GM21390 (cell line): ENCODE measurements around the gene ACP6.
"Not testable (repeated sequence)": the region's sequence is repeated elsewhere in the genome, so short reads cannot be mapped to it uniquely, and the experiment has no call there.

Experiments used
- ATAC-seq: cut with Tn5 transposase; IDR thresholded peaks from one replicate; pipeline ENCODE4 v1.9.1; 2021; ENCODE audit not compliant: unreplicated experiment

The ACP6 gene

DNA sequence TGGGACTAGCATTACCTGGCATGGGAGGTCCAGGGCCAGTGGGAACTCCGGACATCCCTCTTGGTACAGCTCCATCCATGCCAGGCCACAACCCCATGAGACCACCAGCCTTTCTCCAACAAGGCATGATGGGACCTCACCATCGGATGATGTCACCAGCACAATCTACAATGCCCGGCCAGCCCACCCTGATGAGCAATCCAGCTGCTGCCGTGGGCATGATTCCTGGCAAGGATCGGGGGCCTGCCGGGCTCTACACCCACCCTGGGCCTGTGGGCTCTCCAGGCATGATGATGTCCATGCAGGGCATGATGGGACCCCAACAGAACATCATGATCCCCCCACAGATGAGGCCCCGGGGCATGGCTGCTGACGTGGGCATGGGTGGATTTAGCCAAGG lies 45.8 kb downstream of the ACP6 start:
- no peak for ATAC-seq

DNA sequence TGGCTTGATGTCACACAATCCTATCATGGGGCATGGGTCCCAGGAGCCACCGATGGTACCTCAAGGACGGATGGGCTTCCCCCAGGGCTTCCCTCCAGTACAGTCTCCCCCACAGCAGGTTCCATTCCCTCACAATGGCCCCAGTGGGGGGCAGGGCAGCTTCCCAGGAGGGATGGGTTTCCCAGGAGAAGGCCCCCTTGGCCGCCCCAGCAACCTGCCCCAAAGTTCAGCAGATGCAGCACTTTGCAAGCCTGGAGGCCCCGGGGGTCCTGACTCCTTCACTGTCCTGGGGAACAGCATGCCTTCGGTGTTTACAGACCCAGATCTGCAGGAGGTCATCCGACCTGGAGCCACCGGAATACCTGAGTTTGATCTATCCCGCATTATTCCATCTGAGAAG lies 46.3 kb downstream of the ACP6 start:
- no peak for ATAC-seq

DNA sequence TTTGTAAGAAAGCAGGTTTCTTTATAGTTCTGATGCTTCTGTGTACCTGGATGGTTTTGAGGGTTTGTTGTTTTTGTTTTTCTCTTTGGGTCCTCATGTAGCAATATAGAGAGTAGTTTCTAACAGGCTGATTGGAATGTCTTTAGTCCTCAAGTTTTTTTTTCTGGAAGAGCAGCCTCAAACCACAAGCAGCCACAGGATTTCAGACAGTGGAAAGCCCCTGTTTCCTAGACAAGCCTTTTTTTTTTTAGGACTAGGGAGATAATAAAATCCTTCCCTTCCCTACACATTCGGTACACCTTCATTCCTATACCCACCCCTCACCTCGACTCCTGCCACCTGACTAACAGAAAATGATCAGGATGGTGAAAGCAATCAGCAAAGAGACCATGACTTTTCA lies 47.6 kb downstream of the ACP6 start:
- no peak for ATAC-seq

DNA sequence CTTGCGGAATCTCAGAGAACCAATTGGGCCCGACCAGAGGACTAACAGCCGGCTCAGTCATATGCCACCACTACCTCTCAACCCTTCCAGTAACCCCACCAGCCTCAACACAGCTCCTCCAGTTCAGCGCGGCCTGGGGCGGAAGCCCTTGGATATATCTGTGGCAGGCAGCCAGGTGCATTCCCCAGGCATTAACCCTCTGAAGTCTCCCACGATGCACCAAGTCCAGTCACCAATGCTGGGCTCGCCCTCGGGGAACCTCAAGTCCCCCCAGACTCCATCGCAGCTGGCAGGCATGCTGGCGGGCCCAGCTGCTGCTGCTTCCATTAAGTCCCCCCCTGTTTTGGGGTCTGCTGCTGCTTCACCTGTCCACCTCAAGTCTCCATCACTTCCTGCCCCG lies 49.8 kb downstream of the ACP6 start:
- no peak for ATAC-seq

DNA sequence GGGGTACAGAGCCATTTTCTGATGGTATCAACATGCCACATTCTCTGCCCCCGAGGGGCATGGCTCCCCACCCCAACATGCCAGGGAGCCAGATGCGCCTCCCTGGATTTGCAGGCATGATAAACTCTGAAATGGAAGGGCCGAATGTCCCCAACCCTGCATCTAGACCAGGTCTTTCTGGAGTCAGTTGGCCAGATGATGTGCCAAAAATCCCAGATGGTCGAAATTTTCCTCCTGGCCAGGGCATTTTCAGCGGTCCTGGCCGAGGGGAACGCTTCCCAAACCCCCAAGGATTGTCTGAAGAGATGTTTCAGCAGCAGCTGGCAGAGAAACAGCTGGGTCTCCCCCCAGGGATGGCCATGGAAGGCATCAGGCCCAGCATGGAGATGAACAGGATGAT lies 50.6 kb downstream of the ACP6 start:
- no peak for ATAC-seq

DNA sequence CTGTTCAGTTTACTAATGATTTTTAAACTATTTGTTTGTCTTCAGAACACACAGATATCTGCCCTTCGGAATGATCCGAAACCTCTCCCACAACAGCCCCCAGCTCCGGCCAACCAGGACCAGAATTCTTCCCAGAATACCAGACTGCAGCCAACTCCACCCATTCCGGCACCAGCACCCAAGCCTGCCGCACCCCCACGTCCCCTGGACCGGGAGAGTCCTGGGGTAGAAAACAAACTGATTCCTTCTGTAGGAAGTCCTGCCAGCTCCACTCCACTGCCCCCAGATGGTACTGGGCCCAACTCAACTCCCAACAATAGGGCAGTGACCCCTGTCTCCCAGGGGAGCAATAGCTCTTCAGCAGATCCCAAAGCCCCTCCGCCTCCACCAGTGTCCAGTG lies 51.6 kb downstream of the ACP6 start:
- no peak for ATAC-seq

DNA sequence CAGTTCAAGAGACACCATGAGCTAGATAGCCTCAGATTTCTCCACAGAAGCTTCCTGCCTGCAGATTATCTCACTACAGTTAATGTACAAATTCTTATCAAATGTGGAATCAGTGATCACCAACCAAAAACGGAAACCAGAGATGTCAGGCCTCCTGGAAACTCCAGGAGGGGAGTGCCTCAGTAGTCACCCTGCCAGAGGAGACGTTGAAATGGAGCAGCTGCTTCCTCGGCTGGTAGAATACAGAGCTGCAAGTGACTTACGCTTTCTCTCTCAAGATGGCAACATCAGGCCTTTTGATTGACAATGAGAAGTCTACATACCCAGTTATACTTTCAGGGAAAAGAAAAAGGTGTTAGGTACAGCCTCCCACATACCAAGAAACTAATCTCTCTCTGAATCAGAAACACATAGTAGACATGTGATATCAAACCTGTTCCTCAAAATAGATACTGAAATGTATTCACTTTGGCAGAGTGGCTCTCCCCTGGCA lies 52.2 kb downstream of the ACP6 start:
- ATAC-seq, result no peak

DNA sequence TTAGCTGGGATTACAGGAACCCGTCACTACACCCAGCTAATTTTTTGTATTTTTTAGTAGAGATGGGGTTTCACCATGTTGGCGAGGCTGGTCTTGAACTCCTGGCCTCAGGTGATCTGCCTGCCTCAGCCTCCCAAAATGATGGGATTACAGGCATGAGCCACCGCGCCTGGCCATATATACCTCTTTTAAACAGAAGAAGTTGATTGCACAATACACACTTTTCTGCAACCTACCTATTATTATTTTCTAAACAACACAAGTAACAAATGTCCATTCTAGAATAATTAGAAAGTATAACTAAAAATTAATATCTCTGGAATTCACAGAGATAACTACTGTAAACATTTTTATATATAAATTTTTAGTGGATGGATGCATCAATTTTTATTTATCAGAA lies 55.4 kb downstream of the ACP6 start:
- not testable (repeated sequence) for ATAC-seq

DNA sequence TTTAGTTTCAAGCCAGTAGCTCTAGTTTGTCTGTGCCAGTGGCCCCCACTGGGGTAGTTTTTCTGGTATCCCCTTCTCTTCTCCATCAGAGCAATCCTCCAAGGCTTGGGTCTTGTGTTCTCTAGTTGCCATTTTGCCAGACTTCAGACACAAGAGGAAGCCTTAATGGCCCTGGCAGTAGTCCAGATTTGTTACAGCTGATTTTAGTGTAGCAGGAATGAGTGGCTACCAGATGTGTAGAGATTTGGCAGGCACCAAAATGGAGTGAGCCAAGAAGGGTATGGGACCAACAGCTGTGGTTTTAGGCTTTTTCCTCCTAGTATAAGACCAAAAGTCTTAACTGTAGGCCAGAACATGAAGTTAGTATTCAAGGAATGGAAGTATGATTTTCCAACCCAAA lies 56.8 kb downstream of the ACP6 start:
- no peak for ATAC-seq

DNA sequence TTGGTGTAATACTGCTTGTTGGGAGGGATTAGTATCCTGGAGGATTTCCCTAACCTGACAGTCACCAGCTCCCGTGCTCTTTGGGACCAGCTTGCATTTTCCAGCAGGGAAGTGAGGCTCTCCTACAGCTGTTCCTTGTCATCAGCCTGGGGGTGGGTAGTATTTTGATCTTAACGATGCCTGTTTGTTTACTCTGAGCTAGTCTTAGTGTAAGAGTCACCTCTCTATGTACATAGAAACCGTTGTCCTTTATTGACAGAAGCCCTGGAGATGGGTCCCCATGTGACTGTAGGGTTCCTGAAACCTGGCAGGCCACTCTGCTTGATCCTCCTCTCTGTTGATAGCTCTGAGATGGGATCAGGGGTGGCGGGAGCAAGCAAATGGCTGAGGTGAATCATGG lies 58.0 kb downstream of the ACP6 start:
- no peak for ATAC-seq

DNA sequence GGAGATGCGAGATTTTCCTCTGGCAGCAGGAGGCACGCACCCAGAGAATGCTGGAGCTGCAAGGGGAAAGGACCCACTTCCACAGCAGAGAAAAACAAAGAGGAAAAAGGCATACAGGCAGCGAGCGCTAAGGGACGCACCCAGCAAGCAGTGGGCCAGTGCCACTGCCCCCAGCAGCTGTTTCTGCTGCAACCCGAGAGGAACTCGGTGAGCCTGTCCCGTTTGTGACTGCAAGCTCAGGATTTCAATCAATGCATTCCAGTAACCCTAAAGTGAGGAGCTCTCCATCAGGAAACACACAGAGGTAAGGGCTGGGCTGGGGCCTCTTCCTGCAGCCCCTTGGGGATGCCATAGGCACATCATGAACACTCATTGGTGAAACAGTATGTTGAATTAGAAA lies 58.7 kb downstream of the ACP6 start:
- ATAC-seq, result no peak

DNA sequence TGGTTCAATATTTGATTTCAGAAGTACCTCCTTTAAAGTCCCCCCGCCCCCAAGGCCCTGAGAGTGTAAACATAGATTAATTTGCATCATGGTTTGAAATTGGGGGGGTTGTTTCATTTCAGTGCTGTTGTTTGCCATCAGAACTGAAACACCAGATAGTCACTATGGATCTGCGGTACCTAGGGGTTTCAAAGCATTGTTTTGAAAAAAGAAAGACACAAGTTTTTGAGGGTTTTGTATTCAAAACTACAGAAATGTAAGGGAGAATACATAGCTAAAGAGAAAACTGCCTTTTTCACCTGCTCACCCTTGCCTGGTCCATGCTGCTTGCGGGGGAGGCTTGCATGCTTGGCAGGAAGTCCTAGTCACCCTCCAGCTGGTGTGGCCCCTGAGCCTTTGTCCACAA lies 59.3 kb downstream of the ACP6 start:
- ATAC-seq, result peak; percentile 88

DNA sequence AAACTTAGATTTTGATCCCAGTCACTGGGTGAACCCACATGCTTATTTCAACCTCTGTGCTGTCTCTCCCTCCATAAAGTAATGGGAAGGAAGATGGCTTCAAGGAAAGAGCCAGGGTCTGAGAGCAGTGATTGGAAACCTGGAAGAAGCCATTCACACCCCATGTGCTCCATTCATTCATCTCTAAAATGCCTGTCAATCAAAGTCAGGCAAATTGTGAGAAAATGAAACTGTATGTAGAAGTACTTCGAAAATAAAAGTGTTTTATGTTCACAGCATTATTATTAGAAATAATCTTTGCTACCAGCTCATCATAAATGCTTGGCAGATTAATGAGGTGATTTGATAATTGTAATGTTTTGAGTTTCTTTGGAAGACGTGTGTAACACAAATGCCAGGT lies 61.0 kb downstream of the ACP6 start:
- no peak for ATAC-seq

DNA sequence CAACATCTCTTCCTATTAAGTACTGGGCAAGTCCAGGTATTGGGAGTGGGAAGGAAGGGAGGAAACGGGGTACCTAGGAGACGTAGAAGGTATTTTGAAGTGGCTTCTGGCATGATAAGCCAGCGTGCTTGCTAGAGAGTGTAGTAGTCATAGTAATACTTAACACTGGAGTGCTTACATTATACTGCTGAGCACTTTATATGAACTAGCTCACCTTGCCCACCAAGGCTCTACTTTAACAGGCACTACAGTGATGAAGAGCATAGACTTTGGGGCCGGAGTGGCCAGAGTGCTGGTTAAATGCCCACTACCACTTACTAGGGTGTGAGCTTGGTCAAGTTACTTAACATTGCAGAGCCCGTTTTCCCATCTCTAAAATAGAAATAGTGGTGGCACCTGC lies 61.7 kb downstream of the ACP6 start:
- no peak for ATAC-seq

DNA sequence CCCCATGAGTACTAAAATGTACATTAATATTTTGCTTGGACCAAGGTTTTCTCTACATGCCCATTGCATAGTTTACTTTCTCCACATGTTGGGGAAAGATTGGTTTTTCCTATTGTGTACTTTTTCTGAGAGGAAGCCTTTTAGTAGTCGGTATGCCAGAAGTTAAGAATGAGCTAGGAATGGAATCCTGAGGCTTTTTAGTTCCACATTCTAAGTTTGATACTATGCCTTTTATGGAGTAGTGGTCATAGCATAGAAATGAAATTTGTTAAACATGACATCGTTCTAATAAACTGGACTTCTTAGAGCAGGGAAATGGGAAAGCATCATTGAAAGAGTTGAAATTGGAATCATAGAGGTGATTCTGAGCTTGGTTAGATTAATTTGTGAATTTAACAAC lies 64.7 kb downstream of the ACP6 start:
- no peak for ATAC-seq

DNA sequence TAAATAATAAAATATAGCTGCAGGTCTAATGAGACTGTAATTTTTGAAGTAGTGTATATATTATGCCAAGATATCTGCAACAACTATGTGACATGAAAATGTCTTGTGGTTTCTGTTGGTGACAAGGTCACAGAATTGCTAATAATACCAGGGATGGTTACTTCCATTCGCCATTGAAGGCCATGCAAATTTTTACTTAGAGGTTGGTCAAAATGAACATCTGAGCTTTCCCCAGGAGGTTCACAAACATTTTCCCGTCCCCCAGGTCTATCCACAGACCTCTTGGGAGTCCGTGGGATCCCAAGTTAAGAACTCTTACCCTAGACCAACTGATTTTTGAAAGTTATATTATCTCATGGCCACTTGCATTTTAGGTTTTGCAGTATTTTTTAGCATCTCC lies 66.3 kb downstream of the ACP6 start:
- no peak for ATAC-seq

DNA sequence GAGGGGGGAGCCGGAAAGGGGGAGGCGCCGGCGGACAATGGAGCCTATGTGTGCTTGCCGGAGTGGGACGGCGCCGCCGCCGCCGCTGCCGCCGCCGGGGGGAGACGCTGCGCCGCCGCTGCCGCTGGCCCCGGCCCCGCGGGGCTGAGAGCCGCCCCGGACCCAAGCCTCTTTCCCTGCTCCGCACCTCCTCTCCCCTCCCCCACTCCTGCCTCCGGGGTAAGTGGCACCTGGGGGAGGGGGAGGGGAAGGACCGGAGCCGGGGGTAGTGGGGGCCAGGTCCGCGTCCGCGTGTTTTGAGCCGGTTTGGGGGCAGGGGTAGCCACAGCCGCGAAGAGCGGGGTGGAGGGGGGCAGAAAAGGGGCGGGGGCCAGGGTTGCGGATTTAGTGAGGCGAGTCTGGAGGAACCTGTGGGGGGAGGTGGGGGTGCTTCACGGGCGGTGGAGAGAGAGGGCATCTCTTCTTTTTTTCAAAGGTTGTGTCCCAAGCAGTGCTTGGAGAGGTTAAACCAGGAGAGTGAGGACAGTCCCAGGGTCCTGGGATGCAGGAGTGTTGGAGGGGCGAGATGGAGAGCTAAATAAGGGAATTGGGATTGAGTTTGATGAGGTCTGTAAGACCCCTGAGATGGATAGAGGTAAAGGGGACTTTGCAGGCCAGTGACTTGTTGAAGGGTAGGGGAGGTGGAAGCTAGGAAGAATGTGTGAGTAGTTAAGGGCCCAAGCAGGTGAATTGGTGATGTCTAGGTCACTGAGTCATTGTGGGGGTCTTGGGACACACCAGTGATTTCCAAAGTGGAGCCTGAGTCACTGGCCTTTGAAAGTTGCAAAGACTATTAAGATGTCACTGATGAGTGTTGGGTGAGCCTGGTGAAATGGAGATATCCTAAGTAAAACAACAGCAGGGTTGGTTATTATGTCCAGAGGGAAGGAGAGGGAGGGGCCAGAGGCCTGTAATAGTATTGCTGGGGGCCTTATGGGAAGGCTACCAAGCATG lies 69.9 kb downstream of the ACP6 start:
- ATAC-seq, result no peak

DNA sequence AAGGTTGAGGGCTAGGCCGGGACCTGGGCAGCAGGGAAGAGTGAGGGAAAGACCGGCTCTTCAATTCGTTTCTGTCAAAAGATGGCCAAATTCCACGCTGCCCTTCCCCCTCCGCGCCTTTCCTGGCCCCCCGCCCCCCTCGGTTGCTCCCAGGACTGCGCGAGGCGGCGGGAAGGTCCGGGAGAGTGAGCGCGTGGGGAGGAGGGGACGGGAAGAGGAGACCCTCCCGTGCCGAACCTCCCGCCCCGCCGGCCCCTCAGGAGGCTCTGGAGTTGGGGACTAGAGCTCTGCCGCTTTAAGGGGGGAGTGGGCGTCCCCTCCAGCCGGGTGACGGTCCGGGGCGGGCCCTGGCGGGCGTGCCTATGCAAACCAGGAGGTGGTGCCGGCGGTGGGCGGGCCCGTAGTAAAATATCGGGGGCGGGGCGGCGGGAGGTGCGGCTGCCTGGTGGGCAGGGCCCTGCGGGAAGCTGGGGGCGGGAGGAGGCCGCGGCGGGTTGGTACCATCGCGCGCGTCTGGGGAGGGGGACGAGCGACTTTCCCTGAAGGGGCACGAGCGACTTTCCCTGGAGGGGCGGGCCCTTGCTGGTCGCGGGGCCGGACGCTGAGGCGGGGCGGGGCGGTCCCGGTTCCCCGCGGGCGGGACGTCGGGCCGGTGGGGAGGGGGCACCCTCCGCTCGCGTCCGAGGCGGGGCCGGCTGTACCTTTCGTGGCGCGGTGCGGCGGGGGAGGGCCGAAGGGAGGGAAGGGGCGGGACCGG lies 70.8 kb downstream of the ACP6 start:
- ATAC-seq, result peak; percentile 72

DNA sequence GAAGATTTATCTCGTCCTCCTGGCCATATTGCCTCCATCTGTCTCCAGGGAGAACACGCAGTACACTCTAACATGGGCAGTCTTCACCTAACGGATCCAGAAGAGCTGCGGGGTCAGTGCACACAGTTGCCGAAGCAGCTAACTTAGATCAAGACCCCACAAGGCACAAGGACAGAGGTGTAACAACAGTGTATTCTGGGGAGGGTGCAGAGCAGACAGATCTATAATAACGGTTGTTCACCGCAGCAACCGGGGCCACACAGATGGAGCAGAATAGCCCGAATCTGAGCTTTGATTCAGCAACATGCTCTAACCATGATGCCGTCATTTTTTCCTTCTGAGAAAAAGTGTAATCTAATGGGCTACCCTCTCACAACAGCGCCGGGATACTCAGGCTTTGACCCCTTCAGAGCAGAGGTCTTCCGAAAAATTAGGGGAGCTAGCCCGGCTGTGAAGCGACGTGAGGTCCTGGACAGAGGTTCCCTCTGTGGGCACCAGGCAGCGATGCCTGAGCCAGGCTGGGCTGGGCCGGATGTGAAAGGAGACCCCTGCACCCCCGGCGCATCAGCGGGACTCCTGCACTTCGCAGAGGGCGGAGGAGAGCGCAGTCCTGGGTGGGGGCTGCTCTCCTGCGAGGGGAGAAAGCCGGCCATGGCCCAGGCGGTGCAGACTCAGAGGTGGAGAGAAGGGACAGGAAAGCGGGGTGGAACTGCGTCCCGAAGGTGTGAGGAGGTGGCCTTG lies 71.5 kb downstream of the ACP6 start:
- peak; percentile 17 for ATAC-seq

DNA sequence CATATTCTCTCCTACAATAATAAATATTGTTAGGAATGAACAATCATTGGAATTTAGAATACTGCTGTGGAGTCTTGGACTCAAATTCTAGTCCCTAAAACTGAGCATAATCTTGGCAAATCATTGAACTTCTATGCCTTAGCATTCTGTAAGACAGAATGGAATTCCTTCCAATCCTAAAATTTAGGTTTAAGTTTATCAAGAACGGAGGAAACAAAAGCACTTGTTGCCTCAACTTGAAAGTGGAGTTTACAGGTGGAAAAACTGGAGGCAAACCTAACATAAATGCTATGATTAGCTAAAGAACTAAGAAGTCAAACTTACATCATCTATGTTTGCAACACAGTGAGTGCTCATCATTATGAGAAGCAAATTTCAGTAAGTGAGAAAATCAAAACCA lies 73.3 kb downstream of the ACP6 start:
- ATAC-seq, result no peak
